ENCODE results near the gene RNASE7.

DNA sequence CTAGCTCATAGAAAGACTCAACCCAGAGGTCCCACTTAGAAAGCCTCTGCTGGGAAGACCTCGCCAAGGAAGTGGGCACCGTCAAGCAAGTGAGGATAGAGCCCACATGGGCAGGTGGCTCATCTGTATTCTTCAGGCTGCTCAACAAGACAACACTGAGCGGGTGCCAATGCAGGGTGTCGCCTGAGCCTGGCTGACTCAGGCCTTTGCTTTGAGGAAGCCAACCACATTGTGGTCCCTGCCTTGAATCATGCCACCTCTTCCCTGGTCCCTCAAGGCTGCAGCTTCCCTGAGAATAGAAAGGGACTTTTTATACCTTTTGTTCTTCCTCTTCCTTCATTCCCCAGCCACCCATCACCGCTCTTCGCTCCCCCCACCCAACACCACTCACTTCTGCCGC lies 5.4 kb upstream of the RNASE7 start:
- TF ChIP-seq, protein P1, sequence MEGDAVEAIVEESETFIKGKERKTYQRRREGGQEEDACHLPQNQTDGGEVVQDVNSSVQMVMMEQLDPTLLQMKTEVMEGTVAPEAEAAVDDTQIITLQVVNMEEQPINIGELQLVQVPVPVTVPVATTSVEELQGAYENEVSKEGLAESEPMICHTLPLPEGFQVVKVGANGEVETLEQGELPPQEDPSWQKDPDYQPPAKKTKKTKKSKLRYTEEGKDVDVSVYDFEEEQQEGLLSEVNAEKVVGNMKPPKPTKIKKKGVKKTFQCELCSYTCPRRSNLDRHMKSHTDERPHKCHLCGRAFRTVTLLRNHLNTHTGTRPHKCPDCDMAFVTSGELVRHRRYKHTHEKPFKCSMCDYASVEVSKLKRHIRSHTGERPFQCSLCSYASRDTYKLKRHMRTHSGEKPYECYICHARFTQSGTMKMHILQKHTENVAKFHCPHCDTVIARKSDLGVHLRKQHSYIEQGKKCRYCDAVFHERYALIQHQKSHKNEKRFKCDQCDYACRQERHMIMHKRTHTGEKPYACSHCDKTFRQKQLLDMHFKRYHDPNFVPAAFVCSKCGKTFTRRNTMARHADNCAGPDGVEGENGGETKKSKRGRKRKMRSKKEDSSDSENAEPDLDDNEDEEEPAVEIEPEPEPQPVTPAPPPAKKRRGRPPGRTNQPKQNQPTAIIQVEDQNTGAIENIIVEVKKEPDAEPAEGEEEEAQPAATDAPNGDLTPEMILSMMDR (conservative IDR thresholded peaks at IDR 0.05 in 1 of 2, IDR thresholded peaks at IDR 0.05 in 1 of 2; ENCODE audit: extremely low read depth in 1 of 2, insufficient read depth in 1 of 2, low read depth in 1 of 2, low read length in 2 of 2): no peak
- TF ChIP-seq EZH2 (IDR thresholded peaks at IDR 0.05; ENCODE audit: borderline replicate concordance, low read length): no peak
